Esophagus muscularis mucosa (tissue), 4 donors: ENCODE results near the gene S100A9. TPM values are rescaled to one million over a fixed set of nuclear protein-coding genes. Genes with fewer than 3 reads are reported as not detected.
"Not testable (repeated sequence)": the region's sequence is repeated elsewhere in the genome, so short reads cannot be mapped to it uniquely, and the experiment has no call there.

Experiments
- DNase-seq: peaks from one replicate; pipeline ENCODE4 v3.0.0-alpha.2; 2017; ENCODE audit errors: extremely low spot score
- H3K27ac ChIP-seq, 4 donors: fragments of 200-600 bp; sonication (generic); replicated peaks in 1 of 4; 1 replicate in 3 of 4; 2 replicates in 1 of 4; pipeline ENCODE4 v1.5.1; 2016 to 2019; ENCODE audit warnings: mild to moderate bottlenecking in 1 of 4
- H3K27me3 ChIP-seq, 4 donors: fragments of 200-600 bp; sonication (generic); one replicate each; pipeline versions ENCODE4 v1.5.1 to v1.6.0; 2016 to 2019
- H3K36me3 ChIP-seq, 4 donors: fragments of 200-600 bp; sonication (generic); one replicate each; pipeline ENCODE4 v1.5.1; 2016 to 2019
- H3K4me1 ChIP-seq, 4 donors: fragments of 200-600 bp; sonication (generic); one replicate each; pipeline ENCODE4 v1.5.1; 2016 to 2019
- H3K4me3 ChIP-seq, 4 donors: fragments of 200-600 bp; sonication (generic); 1 replicate in 2 of 4; 2 replicates in 2 of 4; pipeline ENCODE4 v1.5.1; 2016 to 2019; ENCODE audit warnings: mild to moderate bottlenecking in 4 of 4, moderate library complexity in 1 of 4
- H3K9me3 ChIP-seq, 4 donors: fragments of 200-600 bp; sonication (generic); 1 replicate in 3 of 4; 2 replicates in 1 of 4; pipeline ENCODE4 v1.5.1; 2016 to 2019
- EP300 ChIP-seq: sonication (generic); formaldehyde crosslinking; IDR thresholded peaks from one replicate; pipeline ENCODE4 v1.6.1; 2017; ENCODE audit warnings: antibody characterized with exemption
- POLR2A ChIP-seq: fragments of 450-650 bp; IDR thresholded peaks from one replicate; pipeline ENCODE4 v1.6.1; 2017; ENCODE audit warnings: antibody characterized with exemption, moderate library complexity, mild to moderate bottlenecking, low read depth
- POLR2AphosphoS5 ChIP-seq, 2 donors: sonication (generic); formaldehyde crosslinking; IDR thresholded peaks; one replicate each; pipeline ENCODE4 v1.6.1; 2017; ENCODE audit warnings: antibody characterized with exemption in 2 of 2
- WGBS: methylation state at CpG from one replicate; pipeline ENCODE4 v1.1.5; 2018; 5-methylcytosine and 5-hydroxymethylcytosine counted together
- intact Hi-C: fragments of 100-400 bp; cut with DNase I; formaldehyde crosslinking; loops from one replicate; pipeline ENCODE4 v1.15.1; 2023
- total RNA-seq, 4 donors: library from RNA; depleted of rRNA; stranded (reverse); fragments of >200 nt; gene quantifications; one replicate each; pipeline versions ENCODE4 v1.1.0 to v1.2.1, GENCODE V29; 2016
- TF ChIP-seq, protein P1 (sequence below), 3 experiments: fragments of 200-600 bp in 2 of 3; fragments of 450-650 bp in 1 of 3; sonication (generic) in 2 of 3; IDR thresholded peaks; one replicate each; pipeline ENCODE4 v1.5.1; 2017 to 2019; ENCODE audit warnings: antibody characterized with exemption in 3 of 3, mild to moderate bottlenecking in 2 of 3, moderate library complexity in 1 of 3

The S100A9 gene
- total RNA-seq, 4 donors from 2014 or later = 61.2 to 845 (median 119) TPM

DNA sequence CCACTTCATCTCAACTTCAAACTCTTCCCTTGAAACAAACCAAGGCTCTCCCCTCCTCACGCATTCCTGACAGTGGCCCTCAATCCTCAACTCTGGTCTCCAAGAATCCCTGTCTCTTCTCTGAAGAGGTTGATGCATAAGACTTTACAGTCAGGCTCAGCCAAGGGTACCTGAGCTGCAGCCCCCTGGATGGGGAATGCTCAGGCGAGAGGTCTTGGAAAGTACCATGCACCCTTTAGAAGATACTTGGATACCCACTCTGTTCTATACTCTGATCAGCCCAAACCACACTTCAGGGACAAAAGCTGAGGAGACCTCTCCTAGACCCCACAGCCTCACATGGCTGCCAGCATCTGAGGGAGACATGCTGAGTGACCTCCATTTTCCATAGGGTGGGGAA lies 44.4 kb upstream of the S100A9 start:
- Histone ChIP-seq H3K36me3 (no peaks in the 10 kb centered on the region), H3K4me3 (no peak overlapping the region), H3K27ac (no peak overlapping the region), H3K27me3 (peaks cover 0 to 11% (median 0%) of the 10 kb centered on the region in 4 donors), H3K4me1 (no peaks in the 10 kb centered on the region), H3K9me3 (peaks cover 0 to 3% (median 0%) of the 10 kb centered on the region in 4 donors)
- peak; percentile 86 for DNase-seq
- 90% methylated on average over 2 of the region's 2 CpGs for WGBS
- intact Hi-C loops = no loop called here
- TF ChIP-seq POLR2A (no peak), POLR2AphosphoS5 (IDR thresholded peaks at IDR 0.05) (no peak)

DNA sequence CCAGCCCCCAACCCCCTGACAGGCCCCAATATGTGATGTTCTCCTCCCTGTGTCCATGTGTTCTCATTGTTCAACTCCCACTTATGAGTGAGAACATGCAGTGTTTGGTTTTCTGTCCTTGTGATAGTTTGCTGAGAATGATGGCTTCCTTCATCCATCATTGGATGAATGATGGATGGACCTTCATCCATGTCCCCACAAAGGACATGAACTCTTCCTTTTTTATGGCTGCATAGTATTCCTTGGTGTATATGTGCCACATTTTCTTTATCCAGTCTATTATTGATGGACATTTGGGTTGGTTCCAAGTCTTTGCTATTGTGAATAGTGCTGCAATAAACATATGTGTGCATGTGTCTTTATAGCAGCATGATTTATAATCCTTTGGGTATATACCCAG lies 43.3 kb upstream of the S100A9 start:
- H3K4me1 ChIP-seq, DNase-seq, H3K36me3 ChIP-seq, H3K4me3 ChIP-seq, H3K27me3 ChIP-seq, H3K9me3 ChIP-seq, H3K27ac ChIP-seq, intact Hi-C loops: not testable (repeated sequence)

DNA sequence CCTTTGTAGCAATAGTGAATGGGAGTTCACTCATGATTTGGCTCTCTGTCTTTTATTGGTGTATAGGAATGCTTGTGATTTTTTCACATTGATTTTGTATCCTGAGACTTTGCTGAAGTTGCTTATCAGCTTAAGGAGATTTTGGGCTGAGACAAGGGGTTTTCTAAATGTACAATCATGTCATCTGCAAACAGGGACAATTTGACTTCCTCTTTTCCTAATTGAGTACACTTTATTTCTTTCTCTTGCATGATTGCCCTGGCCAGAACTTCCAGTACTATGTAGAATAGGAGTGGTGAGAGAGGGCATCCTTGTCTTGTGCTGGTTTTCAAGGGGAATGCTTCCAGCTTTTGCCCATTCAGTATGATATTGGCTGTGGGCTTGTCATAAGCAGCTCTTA lies 41.6 kb upstream of the S100A9 start:
- peaks cover 0 to 21% (median 0%) of the 10 kb centered on the region in 4 donors for H3K27me3 ChIP-seq
- H3K36me3 ChIP-seq, H3K27ac ChIP-seq, H3K9me3 ChIP-seq, DNase-seq, intact Hi-C loops, H3K4me3 ChIP-seq, H3K4me1 ChIP-seq: not testable (repeated sequence)

DNA sequence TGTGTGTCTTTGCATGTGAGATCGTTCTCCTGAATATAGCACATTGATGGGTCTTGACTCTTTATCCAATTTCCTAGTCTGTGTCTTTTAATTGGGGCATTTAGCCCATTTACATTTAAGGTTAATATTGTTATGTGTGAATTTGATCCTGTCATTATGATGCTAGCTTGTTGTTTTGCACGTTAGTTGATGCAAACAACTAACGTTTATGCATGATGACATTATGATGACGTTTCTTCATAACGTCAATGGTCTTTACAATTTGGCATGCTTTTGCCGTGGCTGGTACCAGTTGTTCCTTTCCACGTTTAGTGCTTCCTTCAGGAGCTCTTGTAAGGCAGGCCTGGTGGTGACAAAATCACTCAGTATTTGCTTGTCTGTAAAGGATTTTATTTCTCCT lies 39.5 kb upstream of the S100A9 start:
- peaks cover 0 to 17% (median 7%) of the 10 kb centered on the region in 4 donors for H3K9me3 ChIP-seq
- intact Hi-C loops, H3K4me3 ChIP-seq, H3K27ac ChIP-seq, H3K4me1 ChIP-seq, H3K36me3 ChIP-seq, DNase-seq: not testable (repeated sequence)
- peaks cover 0 to 15% (median 0%) of the 10 kb centered on the region in 4 donors for H3K27me3 ChIP-seq
- 87% methylated on average over 7 of the region's 7 CpGs for WGBS

DNA sequence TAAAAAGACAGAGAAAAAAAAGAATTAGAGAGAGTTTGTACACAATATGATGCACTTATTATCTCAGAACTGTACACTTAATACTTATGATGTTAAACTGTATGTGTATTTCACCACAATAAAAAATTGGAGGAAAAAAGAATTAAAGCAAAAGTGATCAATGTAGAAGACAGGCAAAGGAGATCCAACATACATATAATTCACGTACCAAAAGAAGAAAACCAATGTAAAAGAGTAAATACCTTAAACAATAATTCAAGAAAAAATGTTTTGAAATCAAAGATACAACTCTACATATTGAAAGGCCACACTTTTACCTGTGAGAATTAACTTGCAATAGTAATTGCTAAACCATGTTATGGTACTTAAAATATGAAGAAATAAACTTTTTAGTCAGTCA lies 35.1 kb upstream of the S100A9 start:
- Histone ChIP-seq H3K27ac (no peak overlapping the region), H3K4me1 (no peaks in the 10 kb centered on the region), H3K4me3 (no peak overlapping the region), H3K27me3 (peaks cover 0 to 15% (median 0%) of the 10 kb centered on the region in 4 donors), H3K36me3 (no peaks in the 10 kb centered on the region), H3K9me3 (peaks cover 0 to 30% (median 25%) of the 10 kb centered on the region in 4 donors)
- no peak for TF ChIP-seq POLR2A
- TF ChIP-seq EP300 = no peak
- TF ChIP-seq, protein P1, sequence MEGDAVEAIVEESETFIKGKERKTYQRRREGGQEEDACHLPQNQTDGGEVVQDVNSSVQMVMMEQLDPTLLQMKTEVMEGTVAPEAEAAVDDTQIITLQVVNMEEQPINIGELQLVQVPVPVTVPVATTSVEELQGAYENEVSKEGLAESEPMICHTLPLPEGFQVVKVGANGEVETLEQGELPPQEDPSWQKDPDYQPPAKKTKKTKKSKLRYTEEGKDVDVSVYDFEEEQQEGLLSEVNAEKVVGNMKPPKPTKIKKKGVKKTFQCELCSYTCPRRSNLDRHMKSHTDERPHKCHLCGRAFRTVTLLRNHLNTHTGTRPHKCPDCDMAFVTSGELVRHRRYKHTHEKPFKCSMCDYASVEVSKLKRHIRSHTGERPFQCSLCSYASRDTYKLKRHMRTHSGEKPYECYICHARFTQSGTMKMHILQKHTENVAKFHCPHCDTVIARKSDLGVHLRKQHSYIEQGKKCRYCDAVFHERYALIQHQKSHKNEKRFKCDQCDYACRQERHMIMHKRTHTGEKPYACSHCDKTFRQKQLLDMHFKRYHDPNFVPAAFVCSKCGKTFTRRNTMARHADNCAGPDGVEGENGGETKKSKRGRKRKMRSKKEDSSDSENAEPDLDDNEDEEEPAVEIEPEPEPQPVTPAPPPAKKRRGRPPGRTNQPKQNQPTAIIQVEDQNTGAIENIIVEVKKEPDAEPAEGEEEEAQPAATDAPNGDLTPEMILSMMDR (IDR thresholded peaks at IDR 0.05) = no peak
- TF ChIP-seq POLR2AphosphoS5 (IDR thresholded peaks at IDR 0.05) = no peak
- no peak for DNase-seq
- intact Hi-C loops = no loop called here
- 40% methylated on average over 1 of the region's 1 CpG for WGBS

- Histone ChIP-seq H3K27ac (no peak overlapping the region), H3K4me1 (no peaks in the 10 kb centered on the region), H3K36me3 (no peaks in the 10 kb centered on the region), H3K27me3 (peaks cover 0 to 12% (median 0%) of the 10 kb centered on the region in 4 donors), H3K4me3 (no peak overlapping the region), H3K9me3 (peaks cover 0 to 39% (median 37%) of the 10 kb centered on the region in 4 donors)
- TF ChIP-seq, protein P1 (IDR thresholded peaks at IDR 0.05) = no peak
- DNase-seq = no peak
- intact Hi-C loops = no loop called here
These were observed 32.7 kb upstream of the S100A9 start for GRCh38 chr1:153324912-153325311.

- DNase-seq = no peak
- Histone ChIP-seq H3K9me3 (peaks cover 0 to 22% (median 2%) of the 10 kb centered on the region in 4 donors), H3K36me3 (no peaks in the 10 kb centered on the region), H3K27ac (no peak overlapping the region), H3K27me3 (peaks cover 0 to 11% (median 0%) of the 10 kb centered on the region in 4 donors), H3K4me3 (no peak overlapping the region), H3K4me1 (no peaks in the 10 kb centered on the region)
- intact Hi-C loops = no loop called here
- TF ChIP-seq POLR2AphosphoS5 (IDR thresholded peaks at IDR 0.05) (no peak), EP300 (no peak), POLR2A (no peak)
- TF ChIP-seq, protein P1 (IDR thresholded peaks at IDR 0.05) = no peak
- 94% methylated on average over 1 of the region's 1 CpG for WGBS
These were observed 23.8 kb upstream of the S100A9 start for GRCh38 chr1:153333902-153334301.
